GM23338 (cell line): ENCODE results near the gene LYPLAL1. TPM values are rescaled to one million over a fixed set of nuclear protein-coding genes. Genes with fewer than 3 reads are reported as not detected.

Experiments
- ATAC-seq: fragments of 200-7000 bp; cut with Tn5 transposase; 3 replicates; pipeline ENCODE4 v1.9.1; 2020
- DNase-seq: peaks from one replicate; pipeline ENCODE4 v3.0.0-alpha.2; 2015; ENCODE audit warnings: low spot score
- H2AFZ ChIP-seq: fragments of 200-600 bp; sonication (generic); 2 replicates; pipeline ENCODE4 v1.8.0; 2016; ENCODE audit warnings: antibody characterized with exemption, mild to moderate bottlenecking, moderate library complexity
- H3F3A ChIP-seq: fragments of 200-600 bp; sonication (generic); replicated peaks from 2 replicates; pipeline ENCODE4 v1.8.0; 2017; ENCODE audit warnings: antibody characterized with exemption, mixed run types, low read depth
- H3K27ac ChIP-seq: fragments of 200-600 bp; sonication (generic); 2 replicates; pipeline ENCODE4 v1.6.1; 2016; ENCODE audit warnings: low read depth
- H3K27me3 ChIP-seq: fragments of 200-600 bp; sonication (generic); 2 replicates; pipeline ENCODE4 v1.8.0; 2016; ENCODE audit warnings: mild to moderate bottlenecking, mixed run types, moderate library complexity; ENCODE audit not compliant: insufficient read depth
- H3K36me3 ChIP-seq: fragments of 200-600 bp; sonication (generic); 2 replicates; pipeline ENCODE4 v1.8.0; 2016; ENCODE audit warnings: mild to moderate bottlenecking; ENCODE audit not compliant: insufficient read depth
- H3K4me1 ChIP-seq: fragments of 200-600 bp; sonication (generic); 2 replicates; pipeline ENCODE4 v1.8.0; 2016; ENCODE audit warnings: mild to moderate bottlenecking, moderate library complexity; ENCODE audit not compliant: insufficient read depth
- H3K4me2 ChIP-seq: fragments of 200-600 bp; sonication (generic); 2 replicates; pipeline ENCODE4 v1.7.1; 2017; ENCODE audit warnings: mixed run types
- H3K4me3 ChIP-seq: fragments of 200-600 bp; sonication (generic); 2 replicates; pipeline ENCODE4 v1.6.1; 2016; ENCODE audit warnings: mixed run types
- H3K79me2 ChIP-seq: fragments of 200-600 bp; sonication (generic); replicated peaks from 2 replicates; pipeline ENCODE4 v1.8.0; 2017; ENCODE audit warnings: mild to moderate bottlenecking; ENCODE audit not compliant: insufficient read depth
- H3K9me2 ChIP-seq: fragments of 200-600 bp; sonication (generic); 2 replicates; pipeline ENCODE4 v1.8.0; 2017; ENCODE audit not compliant: insufficient read depth
- H4K20me1 ChIP-seq: fragments of 200-600 bp; sonication (generic); replicated peaks from 2 replicates; pipeline ENCODE4 v1.8.0; 2017; ENCODE audit warnings: mild to moderate bottlenecking; ENCODE audit not compliant: insufficient read depth
- H3K27ac Mint-ChIP-seq: 2 replicates; pipeline ENCODE4 v1.8.0; 2020; ENCODE audit warnings: inconsistent platforms, mild to moderate bottlenecking, moderate library complexity, mixed read lengths
- H3K27me3 Mint-ChIP-seq: 3 replicates; pipeline ENCODE4 v1.8.0; 2022; ENCODE audit warnings: low read depth, mild to moderate bottlenecking, moderate library complexity, mixed read lengths, inconsistent platforms; ENCODE audit not compliant: insufficient read depth, poor library complexity
- H3K36me3 Mint-ChIP-seq: 3 replicates; pipeline ENCODE4 v1.8.0; 2021; ENCODE audit warnings: low read depth, mild to moderate bottlenecking, inconsistent platforms, moderate library complexity, mixed read lengths
- H3K4me1 Mint-ChIP-seq: 3 replicates; pipeline ENCODE4 v1.8.0; 2020; ENCODE audit warnings: mild to moderate bottlenecking, inconsistent platforms, mixed read lengths
- H3K4me3 Mint-ChIP-seq: 3 replicates; pipeline ENCODE4 v1.8.0; 2021; ENCODE audit warnings: moderate library complexity, mild to moderate bottlenecking, inconsistent platforms, mixed read lengths
- H3K9me3 Mint-ChIP-seq: 3 replicates; pipeline ENCODE4 v1.8.0; 2020; ENCODE audit warnings: moderate library complexity, mild to moderate bottlenecking, inconsistent platforms, mixed read lengths
- ETS1 ChIP-seq: IDR thresholded peaks from 2 replicates; pipeline ENCODE4 v1.6.1; 2016; ENCODE audit warnings: antibody characterized with exemption
- NANOG ChIP-seq: IDR thresholded peaks from 2 replicates; pipeline ENCODE4 v1.6.1; 2016; ENCODE audit warnings: antibody characterized with exemption, borderline replicate concordance
- REST ChIP-seq: IDR thresholded peaks from one replicate; pipeline ENCODE4 v1.6.1; 2018; ENCODE audit warnings: antibody characterized with exemption; ENCODE audit not compliant: unreplicated experiment
- ZNF114 ChIP-seq: fragments of 250-450 bp; sonication (Bioruptor Pico); IDR thresholded peaks from 2 replicates; pipeline ENCODE4 v1.5.0; 2020; ENCODE audit warnings: mild to moderate bottlenecking, moderate library complexity
- ZNF331 ChIP-seq: fragments of 250-450 bp; sonication (Bioruptor Pico); IDR thresholded peaks from 2 replicates; pipeline ENCODE4 v1.5.0; 2020; ENCODE audit warnings: low read depth, mild to moderate bottlenecking, moderate library complexity
- ZNF462 ChIP-seq: fragments of 250-450 bp; sonication (Bioruptor Pico); IDR thresholded peaks from 2 replicates; pipeline ENCODE4 v1.5.0; 2020; ENCODE audit warnings: mild to moderate bottlenecking, moderate library complexity
- polyA plus RNA-seq: library from polyadenylated mRNA; unstranded; fragments of >200 nt; fragmentation: Nextera tagmentation; extraction: Ambion mirVana; gene quantifications from 2 replicates; pipeline ENCODE4 v1.2.1, GENCODE V29; 2016
- total RNA-seq: library from RNA; depleted of rRNA; stranded (reverse); fragments of >200 nt; shearing (Covaris generic); gene quantifications from 2 replicates; pipeline ENCODE4 v1.2.3, GENCODE V29; 2014
- TF ChIP-seq, protein P1 (sequence below), 2 experiments: fragments of 200-600 bp in 1 of 2; sonication (generic) in 1 of 2; conservative IDR thresholded peaks; 2 replicates each; pipeline versions ENCODE4 v1.5.1 to v1.6.1; 2016 to 2017; ENCODE audit warnings: antibody characterized with exemption in 2 of 2, low read depth in 2 of 2, mild to moderate bottlenecking in 2 of 2, moderate library complexity in 1 of 2

The LYPLAL1 gene
- total and polyA plus RNA-seq, 2 experiments from 2014 or later: 9.9 to 60.2 TPM

DNA sequence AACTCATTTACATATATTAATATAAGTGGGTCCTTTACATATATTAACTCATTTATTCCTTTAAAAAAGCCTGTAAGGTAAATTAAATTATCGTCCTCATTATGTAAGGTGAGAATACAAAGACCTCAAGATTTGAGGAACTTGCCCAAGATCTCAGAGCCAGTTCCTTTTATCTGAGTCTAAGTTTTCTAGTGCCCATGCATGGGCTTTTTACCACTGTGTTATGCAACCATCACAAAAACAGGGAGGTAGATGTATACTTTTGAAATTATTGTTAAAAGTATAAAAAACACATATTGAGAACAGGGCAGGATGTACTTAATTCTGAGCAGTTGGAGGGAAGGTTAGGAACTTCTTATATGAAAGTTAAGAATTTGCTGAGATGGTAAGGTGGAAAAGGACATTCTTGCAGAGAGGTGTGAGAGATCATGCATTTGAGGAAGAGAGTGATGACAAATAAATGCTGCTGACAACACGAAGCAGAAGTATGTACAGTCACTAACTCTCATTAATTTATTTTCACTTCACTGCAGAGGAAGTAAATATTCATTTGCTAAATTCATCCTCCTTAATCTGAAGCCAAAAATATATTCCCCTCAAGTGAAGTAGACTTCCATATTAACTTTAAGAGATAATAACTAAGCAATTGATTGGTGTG, 28.9 kb upstream of the LYPLAL1 start:
- TF ChIP-seq ZNF114: no peak
- no peak for TF ChIP-seq REST
- TF ChIP-seq ETS1: no peak
- TF ChIP-seq NANOG: no peak
- no peak for TF ChIP-seq ZNF331 (CRISPR knock-in tag)
- no peak for TF ChIP-seq ZNF462 (CRISPR knock-in tag)
- TF ChIP-seq, protein P1, sequence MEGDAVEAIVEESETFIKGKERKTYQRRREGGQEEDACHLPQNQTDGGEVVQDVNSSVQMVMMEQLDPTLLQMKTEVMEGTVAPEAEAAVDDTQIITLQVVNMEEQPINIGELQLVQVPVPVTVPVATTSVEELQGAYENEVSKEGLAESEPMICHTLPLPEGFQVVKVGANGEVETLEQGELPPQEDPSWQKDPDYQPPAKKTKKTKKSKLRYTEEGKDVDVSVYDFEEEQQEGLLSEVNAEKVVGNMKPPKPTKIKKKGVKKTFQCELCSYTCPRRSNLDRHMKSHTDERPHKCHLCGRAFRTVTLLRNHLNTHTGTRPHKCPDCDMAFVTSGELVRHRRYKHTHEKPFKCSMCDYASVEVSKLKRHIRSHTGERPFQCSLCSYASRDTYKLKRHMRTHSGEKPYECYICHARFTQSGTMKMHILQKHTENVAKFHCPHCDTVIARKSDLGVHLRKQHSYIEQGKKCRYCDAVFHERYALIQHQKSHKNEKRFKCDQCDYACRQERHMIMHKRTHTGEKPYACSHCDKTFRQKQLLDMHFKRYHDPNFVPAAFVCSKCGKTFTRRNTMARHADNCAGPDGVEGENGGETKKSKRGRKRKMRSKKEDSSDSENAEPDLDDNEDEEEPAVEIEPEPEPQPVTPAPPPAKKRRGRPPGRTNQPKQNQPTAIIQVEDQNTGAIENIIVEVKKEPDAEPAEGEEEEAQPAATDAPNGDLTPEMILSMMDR (conservative IDR thresholded peaks at IDR 0.05; ENCODE audit: low read depth in 2 of 2): no peak
- no peak overlapping the region for H3K4me3 Mint-ChIP-seq
- Histone ChIP-seq H3K4me1 (no peaks in the 10 kb centered on the region), H3K9me2 (no peaks in the 10 kb centered on the region), H3F3A (no peaks in the 10 kb centered on the region), H3K4me3 (no peak overlapping the region), H3K79me2 (no peaks in the 10 kb centered on the region), H3K36me3 (no peaks in the 10 kb centered on the region), H4K20me1 (no peaks in the 10 kb centered on the region), H3K4me2 (no peak overlapping the region), H3K27ac (no peak overlapping the region), H2AFZ (no peak overlapping the region), H3K27me3 (no peaks in the 10 kb centered on the region)
- DNase-seq (no peak), ATAC-seq (no peak)
- H3K9me3 Mint-ChIP-seq: no peaks in the 10 kb centered on the region
- H3K36me3 Mint-ChIP-seq: no peaks in the 10 kb centered on the region
- H3K27ac Mint-ChIP-seq: no peak overlapping the region
- H3K27me3 Mint-ChIP-seq: no peaks in the 10 kb centered on the region
- no peaks in the 10 kb centered on the region; the same call in 2 of the 3 replicates for H3K4me1 Mint-ChIP-seq
